HEK293 (cell line): ENCODE measurements around the gene CRB2.

Source experiments
- BCL11B ChIP-seq: fragments of 450-650 bp; formaldehyde crosslinking; IDR thresholded peaks from 2 replicates; pipeline ENCODE4 v1.5.1; 2016; ENCODE audit warnings: low read depth, missing biosample characterization, missing genetic modification characterization
- FEZF1 ChIP-seq: fragments of 450-650 bp; formaldehyde crosslinking; IDR thresholded peaks from 2 replicates; pipeline ENCODE4 v1.5.1; 2016; ENCODE audit warnings: missing biosample characterization, missing genetic modification characterization
- HOXD13 ChIP-seq: sonication (generic); formaldehyde crosslinking; IDR thresholded peaks from 2 replicates; pipeline ENCODE4 v1.8.0; 2022; ENCODE audit warnings: missing genetic modification reagents, borderline replicate concordance
- KLF1 ChIP-seq: fragments of 450-650 bp; formaldehyde crosslinking; IDR thresholded peaks from 2 replicates; pipeline ENCODE4 v1.5.1; 2016; ENCODE audit warnings: missing biosample characterization, missing genetic modification characterization
- KLF8 ChIP-seq: fragments of 450-650 bp; formaldehyde crosslinking; IDR thresholded peaks from 2 replicates; pipeline ENCODE4 v1.5.1; 2016; ENCODE audit warnings: missing biosample characterization, missing genetic modification characterization
- KLF9 ChIP-seq: fragments of 450-650 bp; formaldehyde crosslinking; IDR thresholded peaks from 2 replicates; pipeline ENCODE4 v1.5.1; 2016; ENCODE audit warnings: missing biosample characterization, missing genetic modification characterization, low read depth
- ZBTB48 ChIP-seq: fragments of 450-650 bp; formaldehyde crosslinking; IDR thresholded peaks from 2 replicates; pipeline ENCODE4 v1.5.1; 2016; ENCODE audit warnings: missing biosample characterization, missing genetic modification characterization
- ZIC2 ChIP-seq: fragments of 450-650 bp; formaldehyde crosslinking; IDR thresholded peaks from 2 replicates; pipeline ENCODE4 v1.5.1; 2016; ENCODE audit warnings: missing biosample characterization, missing genetic modification characterization
- ZNF140 ChIP-seq: fragments of 450-650 bp; formaldehyde crosslinking; IDR thresholded peaks from 2 replicates; pipeline ENCODE4 v1.5.1; 2016; ENCODE audit warnings: missing biosample characterization, missing genetic modification characterization
- ZNF146 ChIP-seq: fragments of 450-650 bp; formaldehyde crosslinking; IDR thresholded peaks from 2 replicates; pipeline ENCODE4 v1.5.1; 2016; ENCODE audit warnings: missing biosample characterization, missing genetic modification characterization
- ZNF155 ChIP-seq: fragments of 450-650 bp; formaldehyde crosslinking; IDR thresholded peaks from 2 replicates; pipeline ENCODE4 v1.5.1; 2016; ENCODE audit warnings: missing biosample characterization, missing genetic modification characterization
- ZNF16 ChIP-seq: fragments of 450-650 bp; formaldehyde crosslinking; IDR thresholded peaks from 2 replicates; pipeline ENCODE4 v1.5.1; 2016; ENCODE audit warnings: low read depth, missing biosample characterization, missing genetic modification characterization
- ZNF174 ChIP-seq: fragments of 450-650 bp; formaldehyde crosslinking; IDR thresholded peaks from 2 replicates; pipeline ENCODE4 v1.5.0; 2017; ENCODE audit warnings: missing biosample characterization, mild to moderate bottlenecking, missing genetic modification characterization
- ZNF248 ChIP-seq: fragments of 450-650 bp; formaldehyde crosslinking; IDR thresholded peaks from 2 replicates; pipeline ENCODE4 v1.5.1; 2017; ENCODE audit warnings: missing biosample characterization, missing genetic modification characterization
- ZNF341 ChIP-seq: fragments of 450-650 bp; formaldehyde crosslinking; IDR thresholded peaks from 2 replicates; pipeline ENCODE4; 2016; ENCODE audit warnings: low read depth, missing biosample characterization, missing genetic modification characterization
- ZNF600 ChIP-seq: fragments of 450-650 bp; formaldehyde crosslinking; IDR thresholded peaks from 2 replicates; pipeline ENCODE4 v1.5.1; 2016; ENCODE audit warnings: missing biosample characterization, missing genetic modification characterization
- ZNF610 ChIP-seq: fragments of 450-650 bp; formaldehyde crosslinking; IDR thresholded peaks from 2 replicates; pipeline ENCODE4 v1.5.1; 2016; ENCODE audit warnings: missing biosample characterization, missing genetic modification characterization, borderline replicate concordance
- ZNF660 ChIP-seq: fragments of 450-650 bp; IDR thresholded peaks from 2 replicates; pipeline ENCODE4 v1.5.1; 2018; ENCODE audit warnings: missing biosample characterization, mild to moderate bottlenecking, missing genetic modification characterization
- ZNF677 ChIP-seq: fragments of 450-650 bp; IDR thresholded peaks from 2 replicates; pipeline ENCODE4 v1.5.0; 2018; ENCODE audit warnings: missing biosample characterization, mild to moderate bottlenecking, missing genetic modification characterization, moderate library complexity
- ZNF776 ChIP-seq: fragments of 450-650 bp; formaldehyde crosslinking; IDR thresholded peaks from 2 replicates; pipeline ENCODE4 v1.5.0; 2017; ENCODE audit warnings: missing biosample characterization, missing genetic modification characterization, borderline replicate concordance
- ZNF837 ChIP-seq: fragments of 450-650 bp; formaldehyde crosslinking; IDR thresholded peaks from 2 replicates; pipeline ENCODE4 v1.5.1; 2016; ENCODE audit warnings: missing biosample characterization, missing genetic modification characterization
- TF ChIP-seq, protein P1 (sequence below): fragments of 450-650 bp; formaldehyde crosslinking; conservative IDR thresholded peaks from 2 replicates; pipeline ENCODE4 v1.5.1; 2016; ENCODE audit warnings: low read depth, missing biosample characterization, missing genetic modification characterization
- TF ChIP-seq, protein P2 (sequence below): fragments of 450-650 bp; formaldehyde crosslinking; IDR thresholded peaks from 2 replicates; pipeline ENCODE4 v1.5.1; 2016; ENCODE audit warnings: missing biosample characterization, missing genetic modification characterization
- TF ChIP-seq, protein P3 (sequence below): fragments of 450-650 bp; formaldehyde crosslinking; IDR thresholded peaks from 2 replicates; pipeline ENCODE4 v1.5.1; 2017; ENCODE audit warnings: missing biosample characterization, missing genetic modification characterization
- TF ChIP-seq, protein P4 (sequence below): fragments of 450-650 bp; formaldehyde crosslinking; IDR thresholded peaks from 2 replicates; pipeline ENCODE4 v1.5.1; 2017; ENCODE audit warnings: missing biosample characterization, mild to moderate bottlenecking, missing genetic modification characterization, moderate library complexity
- TF ChIP-seq, protein P5 (sequence below): fragments of 450-650 bp; formaldehyde crosslinking; IDR thresholded peaks from 2 replicates; pipeline ENCODE4 v1.5.1; 2016; ENCODE audit warnings: missing biosample characterization, missing genetic modification characterization
- TF ChIP-seq, protein P6 (sequence below): fragments of 450-650 bp; formaldehyde crosslinking; IDR thresholded peaks from 2 replicates; pipeline ENCODE4 v1.5.1; 2017; ENCODE audit warnings: missing biosample characterization, missing genetic modification characterization

Gene CRB2

DNA sequence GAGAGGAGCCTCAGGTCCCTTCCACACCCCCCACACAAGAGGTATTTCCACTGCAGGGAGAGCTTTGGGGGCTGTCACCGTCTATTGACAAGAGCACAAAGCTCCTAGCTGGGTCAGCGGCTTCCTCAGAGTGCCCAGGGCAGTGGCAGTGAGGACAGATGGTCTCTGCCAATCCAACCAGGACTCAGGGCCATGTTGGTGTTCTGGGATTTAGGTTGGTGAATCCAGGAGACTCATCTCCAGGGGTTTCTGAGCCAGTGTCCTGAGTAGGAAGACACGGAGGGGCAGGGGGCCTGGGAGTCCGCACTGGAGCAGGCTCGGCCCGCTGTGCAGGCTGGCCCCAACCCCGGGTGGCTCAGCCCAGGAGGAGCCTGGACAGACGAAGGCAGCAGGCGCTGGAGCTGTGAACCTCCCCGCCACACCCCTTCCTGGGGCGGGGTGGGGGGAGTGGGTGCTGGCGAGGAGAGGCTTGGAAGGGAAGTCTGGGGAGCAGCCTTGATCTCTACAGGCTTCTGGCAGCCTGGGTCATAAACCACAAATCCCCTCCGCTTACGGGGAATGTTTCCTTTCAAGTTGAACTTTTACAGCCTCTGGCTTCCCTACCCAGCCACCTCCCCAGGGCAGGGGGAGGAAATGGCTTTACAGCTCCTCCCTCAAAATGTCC, 19.6 kb downstream of the CRB2 start (continued):
- TF ChIP-seq, protein P1, sequence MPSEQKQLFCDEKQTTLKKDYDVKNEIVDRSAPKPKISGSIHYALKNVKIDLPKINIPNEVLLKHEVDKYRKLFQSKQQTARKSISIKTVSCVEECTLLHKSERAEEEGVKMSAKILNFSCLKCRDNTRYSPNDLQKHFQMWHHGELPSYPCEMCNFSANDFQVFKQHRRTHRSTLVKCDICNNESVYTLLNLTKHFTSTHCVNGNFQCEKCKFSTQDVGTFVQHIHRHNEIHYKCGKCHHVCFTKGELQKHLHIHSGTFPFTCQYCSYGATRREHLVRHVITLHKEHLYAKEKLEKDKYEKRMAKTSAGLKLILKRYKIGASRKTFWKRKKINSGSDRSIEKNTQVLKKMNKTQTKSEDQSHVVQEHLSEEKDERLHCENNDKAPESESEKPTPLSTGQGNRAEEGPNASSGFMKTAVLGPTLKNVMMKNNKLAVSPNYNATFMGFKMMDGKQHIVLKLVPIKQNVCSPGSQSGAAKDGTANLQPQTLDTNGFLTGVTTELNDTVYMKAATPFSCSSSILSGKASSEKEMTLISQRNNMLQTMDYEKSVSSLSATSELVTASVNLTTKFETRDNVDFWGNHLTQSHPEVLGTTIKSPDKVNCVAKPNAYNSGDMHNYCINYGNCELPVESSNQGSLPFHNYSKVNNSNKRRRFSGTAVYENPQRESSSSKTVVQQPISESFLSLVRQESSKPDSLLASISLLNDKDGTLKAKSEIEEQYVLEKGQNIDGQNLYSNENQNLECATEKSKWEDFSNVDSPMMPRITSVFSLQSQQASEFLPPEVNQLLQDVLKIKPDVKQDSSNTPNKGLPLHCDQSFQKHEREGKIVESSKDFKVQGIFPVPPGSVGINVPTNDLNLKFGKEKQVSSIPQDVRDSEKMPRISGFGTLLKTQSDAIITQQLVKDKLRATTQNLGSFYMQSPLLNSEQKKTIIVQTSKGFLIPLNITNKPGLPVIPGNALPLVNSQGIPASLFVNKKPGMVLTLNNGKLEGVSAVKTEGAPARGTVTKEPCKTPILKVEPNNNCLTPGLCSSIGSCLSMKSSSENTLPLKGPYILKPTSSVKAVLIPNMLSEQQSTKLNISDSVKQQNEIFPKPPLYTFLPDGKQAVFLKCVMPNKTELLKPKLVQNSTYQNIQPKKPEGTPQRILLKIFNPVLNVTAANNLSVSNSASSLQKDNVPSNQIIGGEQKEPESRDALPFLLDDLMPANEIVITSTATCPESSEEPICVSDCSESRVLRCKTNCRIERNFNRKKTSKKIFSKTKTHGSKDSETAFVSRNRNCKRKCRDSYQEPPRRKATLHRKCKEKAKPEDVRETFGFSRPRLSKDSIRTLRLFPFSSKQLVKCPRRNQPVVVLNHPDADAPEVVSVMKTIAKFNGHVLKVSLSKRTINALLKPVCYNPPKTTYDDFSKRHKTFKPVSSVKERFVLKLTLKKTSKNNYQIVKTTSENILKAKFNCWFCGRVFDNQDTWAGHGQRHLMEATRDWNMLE (tag by site-specific recombination) = no peak
- TF ChIP-seq ZNF660 (tag by site-specific recombination) (peak; percentile 32; the same call in 1 of the 2 replicates), ZNF610 (tag by site-specific recombination) (0 out of 2 replicates have a peak, but pooled peaks have one; percentile 11), KLF8 (tag by site-specific recombination) (no peak), ZNF341 (peak; percentile 86), ZNF600 (tag by site-specific recombination) (peak; percentile 80), ZNF677 (tag by site-specific recombination) (no peak), ZNF174 (tag by site-specific recombination) (no peak), ZNF155 (tag by site-specific recombination) (no peak), HOXD13 (CRISPR knock-in tag) (no peak), ZNF140 (no peak), BCL11B (tag by site-specific recombination) (no peak), KLF9 (tag by site-specific recombination) (peak; percentile 57; the same call in 1 of the 2 replicates), ZNF146 (tag by site-specific recombination) (no peak), ZNF16 (no peak), ZNF248 (no peak), FEZF1 (tag by site-specific recombination) (peak; percentile 51; the same call in 1 of the 2 replicates), ZNF776 (tag by site-specific recombination) (no peak), ZNF837 (tag by site-specific recombination) (no peak), ZBTB48 (tag by site-specific recombination) (peak; percentile 24; the same call in 1 of the 2 replicates), KLF1 (peak; percentile 93), ZIC2 (tag by site-specific recombination) (peak; percentile 94)
- TF ChIP-seq, protein P2, sequence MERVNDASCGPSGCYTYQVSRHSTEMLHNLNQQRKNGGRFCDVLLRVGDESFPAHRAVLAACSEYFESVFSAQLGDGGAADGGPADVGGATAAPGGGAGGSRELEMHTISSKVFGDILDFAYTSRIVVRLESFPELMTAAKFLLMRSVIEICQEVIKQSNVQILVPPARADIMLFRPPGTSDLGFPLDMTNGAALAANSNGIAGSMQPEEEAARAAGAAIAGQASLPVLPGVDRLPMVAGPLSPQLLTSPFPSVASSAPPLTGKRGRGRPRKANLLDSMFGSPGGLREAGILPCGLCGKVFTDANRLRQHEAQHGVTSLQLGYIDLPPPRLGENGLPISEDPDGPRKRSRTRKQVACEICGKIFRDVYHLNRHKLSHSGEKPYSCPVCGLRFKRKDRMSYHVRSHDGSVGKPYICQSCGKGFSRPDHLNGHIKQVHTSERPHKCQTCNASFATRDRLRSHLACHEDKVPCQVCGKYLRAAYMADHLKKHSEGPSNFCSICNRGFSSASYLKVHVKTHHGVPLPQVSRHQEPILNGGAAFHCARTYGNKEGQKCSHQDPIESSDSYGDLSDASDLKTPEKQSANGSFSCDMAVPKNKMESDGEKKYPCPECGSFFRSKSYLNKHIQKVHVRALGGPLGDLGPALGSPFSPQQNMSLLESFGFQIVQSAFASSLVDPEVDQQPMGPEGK (tag by site-specific recombination) = peak; percentile 60; the same call in 1 of the 2 replicates
- TF ChIP-seq, protein P3, sequence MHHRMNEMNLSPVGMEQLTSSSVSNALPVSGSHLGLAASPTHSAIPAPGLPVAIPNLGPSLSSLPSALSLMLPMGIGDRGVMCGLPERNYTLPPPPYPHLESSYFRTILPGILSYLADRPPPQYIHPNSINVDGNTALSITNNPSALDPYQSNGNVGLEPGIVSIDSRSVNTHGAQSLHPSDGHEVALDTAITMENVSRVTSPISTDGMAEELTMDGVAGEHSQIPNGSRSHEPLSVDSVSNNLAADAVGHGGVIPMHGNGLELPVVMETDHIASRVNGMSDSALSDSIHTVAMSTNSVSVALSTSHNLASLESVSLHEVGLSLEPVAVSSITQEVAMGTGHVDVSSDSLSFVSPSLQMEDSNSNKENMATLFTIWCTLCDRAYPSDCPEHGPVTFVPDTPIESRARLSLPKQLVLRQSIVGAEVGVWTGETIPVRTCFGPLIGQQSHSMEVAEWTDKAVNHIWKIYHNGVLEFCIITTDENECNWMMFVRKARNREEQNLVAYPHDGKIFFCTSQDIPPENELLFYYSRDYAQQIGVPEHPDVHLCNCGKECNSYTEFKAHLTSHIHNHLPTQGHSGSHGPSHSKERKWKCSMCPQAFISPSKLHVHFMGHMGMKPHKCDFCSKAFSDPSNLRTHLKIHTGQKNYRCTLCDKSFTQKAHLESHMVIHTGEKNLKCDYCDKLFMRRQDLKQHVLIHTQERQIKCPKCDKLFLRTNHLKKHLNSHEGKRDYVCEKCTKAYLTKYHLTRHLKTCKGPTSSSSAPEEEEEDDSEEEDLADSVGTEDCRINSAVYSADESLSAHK (tag by site-specific recombination) = no peak
- TF ChIP-seq, protein P4, sequence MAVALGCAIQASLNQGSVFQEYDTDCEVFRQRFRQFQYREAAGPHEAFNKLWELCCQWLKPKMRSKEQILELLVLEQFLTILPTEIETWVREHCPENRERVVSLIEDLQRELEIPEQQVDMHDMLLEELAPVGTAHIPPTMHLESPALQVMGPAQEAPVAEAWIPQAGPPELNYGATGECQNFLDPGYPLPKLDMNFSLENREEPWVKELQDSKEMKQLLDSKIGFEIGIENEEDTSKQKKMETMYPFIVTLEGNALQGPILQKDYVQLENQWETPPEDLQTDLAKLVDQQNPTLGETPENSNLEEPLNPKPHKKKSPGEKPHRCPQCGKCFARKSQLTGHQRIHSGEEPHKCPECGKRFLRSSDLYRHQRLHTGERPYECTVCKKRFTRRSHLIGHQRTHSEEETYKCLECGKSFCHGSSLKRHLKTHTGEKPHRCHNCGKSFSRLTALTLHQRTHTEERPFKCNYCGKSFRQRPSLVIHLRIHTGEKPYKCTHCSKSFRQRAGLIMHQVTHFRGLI (tag by site-specific recombination) = no peak
- TF ChIP-seq, protein P5, sequence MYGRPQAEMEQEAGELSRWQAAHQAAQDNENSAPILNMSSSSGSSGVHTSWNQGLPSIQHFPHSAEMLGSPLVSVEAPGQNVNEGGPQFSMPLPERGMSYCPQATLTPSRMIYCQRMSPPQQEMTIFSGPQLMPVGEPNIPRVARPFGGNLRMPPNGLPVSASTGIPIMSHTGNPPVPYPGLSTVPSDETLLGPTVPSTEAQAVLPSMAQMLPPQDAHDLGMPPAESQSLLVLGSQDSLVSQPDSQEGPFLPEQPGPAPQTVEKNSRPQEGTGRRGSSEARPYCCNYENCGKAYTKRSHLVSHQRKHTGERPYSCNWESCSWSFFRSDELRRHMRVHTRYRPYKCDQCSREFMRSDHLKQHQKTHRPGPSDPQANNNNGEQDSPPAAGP = peak; percentile 76; the same call in 1 of the 2 replicates
- TF ChIP-seq, protein P6, sequence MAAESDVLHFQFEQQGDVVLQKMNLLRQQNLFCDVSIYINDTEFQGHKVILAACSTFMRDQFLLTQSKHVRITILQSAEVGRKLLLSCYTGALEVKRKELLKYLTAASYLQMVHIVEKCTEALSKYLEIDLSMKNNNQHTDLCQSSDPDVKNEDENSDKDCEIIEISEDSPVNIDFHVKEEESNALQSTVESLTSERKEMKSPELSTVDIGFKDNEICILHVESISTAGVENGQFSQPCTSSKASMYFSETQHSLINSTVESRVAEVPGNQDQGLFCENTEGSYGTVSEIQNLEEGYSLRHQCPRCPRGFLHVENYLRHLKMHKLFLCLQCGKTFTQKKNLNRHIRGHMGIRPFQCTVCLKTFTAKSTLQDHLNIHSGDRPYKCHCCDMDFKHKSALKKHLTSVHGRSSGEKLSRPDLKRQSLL (tag by site-specific recombination) = peak; percentile 77
